HepG2 (cell line): Measurements from ENCODE around the gene SNX15. TPM values are rescaled to one million over a fixed set of nuclear protein-coding genes. Genes with fewer than 3 reads are reported as not detected.

ENCODE experiments used
- DMAP1 ChIP-seq: IDR thresholded peaks from 2 replicates; pipeline ENCODE4 v1.6.1; 2016
- FOXM1 ChIP-seq: sonication (generic); formaldehyde crosslinking; IDR thresholded peaks from 2 replicates; pipeline ENCODE4 v1.5.0; 2020; ENCODE audit warnings: missing genetic modification reagents
- MAF1 ChIP-seq: sonication (generic); formaldehyde crosslinking; IDR thresholded peaks from 2 replicates; pipeline ENCODE4 v1.5.0; 2020; ENCODE audit warnings: missing genetic modification reagents, borderline replicate concordance
- MAFG ChIP-seq: sonication (generic); formaldehyde crosslinking; IDR thresholded peaks from 2 replicates; pipeline ENCODE4 v1.5.1; 2020; ENCODE audit warnings: mild to moderate bottlenecking, missing genetic modification reagents
- PAX8 ChIP-seq: sonication (generic); formaldehyde crosslinking; IDR thresholded peaks from 2 replicates; pipeline ENCODE4 v1.8.0; 2022; ENCODE audit warnings: mild to moderate bottlenecking, missing genetic modification reagents, borderline replicate concordance
- REPIN1 ChIP-seq: sonication (generic); formaldehyde crosslinking; IDR thresholded peaks from 2 replicates; pipeline ENCODE4 v1.8.0; 2022; ENCODE audit warnings: missing genetic modification reagents, low read depth, mild to moderate bottlenecking, borderline replicate concordance
- TBP ChIP-seq: sonication (generic); formaldehyde crosslinking; IDR thresholded peaks from 2 replicates; pipeline ENCODE4 v1.5.0; 2020; ENCODE audit warnings: missing genetic modification reagents
- TOPORS ChIP-seq: sonication (generic); formaldehyde crosslinking; IDR thresholded peaks from 2 replicates; pipeline ENCODE4 v1.8.0; 2023; ENCODE audit warnings: mild to moderate bottlenecking, missing genetic modification reagents
- YY1 ChIP-seq: IDR thresholded peaks from 2 replicates; pipeline ENCODE4 v1.6.1; 2011; ENCODE audit warnings: low read length, low read depth, moderate library complexity, mild to moderate bottlenecking; ENCODE audit not compliant: insufficient read depth, insufficient replicate concordance
- ZFP62 ChIP-seq: sonication (generic); formaldehyde crosslinking; IDR thresholded peaks from 2 replicates; pipeline ENCODE4 v1.4.0; 2020; ENCODE audit warnings: missing genetic modification reagents
- ZNF3 ChIP-seq: IDR thresholded peaks from 2 replicates; pipeline ENCODE4 v1.7.0; 2017; ENCODE audit warnings: inconsistent platforms
- ZNF567 ChIP-seq: sonication (generic); formaldehyde crosslinking; IDR thresholded peaks from 2 replicates; pipeline ENCODE4 v1.8.1; 2023; ENCODE audit warnings: mild to moderate bottlenecking, missing genetic modification reagents, borderline replicate concordance
- ZNF775 ChIP-seq: sonication (generic); formaldehyde crosslinking; IDR thresholded peaks from 2 replicates; pipeline ENCODE4 v1.4.0; 2020; ENCODE audit warnings: missing genetic modification reagents, mild to moderate bottlenecking, moderate library complexity, borderline replicate concordance
- ZNF777 ChIP-seq: sonication (generic); formaldehyde crosslinking; IDR thresholded peaks from 2 replicates; pipeline ENCODE4 v1.4.0; 2020; ENCODE audit warnings: missing genetic modification reagents
- ZZZ3 ChIP-seq: sonication (generic); formaldehyde crosslinking; IDR thresholded peaks from 2 replicates; pipeline ENCODE4 v1.4.0; 2020; ENCODE audit warnings: missing genetic modification reagents, mild to moderate bottlenecking, borderline replicate concordance
- polyA plus RNA-seq, 8 experiments: library from polyadenylated mRNA; depleted of rRNA in 3 of 8; stranded (reverse) in 7 of 8; unstranded in 1 of 8; fragments of >200 nt; fragmentation: Illumina TruSeq in 4 of 8; extraction: Trizol in 4 of 8; gene quantifications; 2 replicates each; pipeline versions ENCODE4 v1.2.1 to v1.2.3, GENCODE V29; 2011 to 2016; ENCODE audit warnings: low read depth in 4 of 8, missing spikeins in 1 of 8, mixed read lengths in 1 of 8; ENCODE audit not compliant: insufficient read depth in 1 of 8
- total RNA-seq, 5 experiments: library from RNA; depleted of rRNA; stranded (reverse); fragments of >200 nt; fragmentation: Illumina TruSeq; extraction: Trizol; gene quantifications; 2 replicates each; pipeline ENCODE4 v1.2.3, GENCODE V29; 2016; ENCODE audit warnings: low read depth in 1 of 5
- TF ChIP-seq, protein P1 (sequence below): sonication (generic); formaldehyde crosslinking; IDR thresholded peaks from 2 replicates; pipeline ENCODE4 v1.4.0; 2020; ENCODE audit warnings: missing genetic modification reagents
- TF ChIP-seq, protein P2 (sequence below): sonication (generic); formaldehyde crosslinking; IDR thresholded peaks from 2 replicates; pipeline ENCODE4 v1.8.1; 2023; ENCODE audit warnings: mild to moderate bottlenecking, moderate library complexity, missing genetic modification reagents
- TF ChIP-seq, protein P3 (sequence below): IDR thresholded peaks from 2 replicates; pipeline ENCODE4 v1.6.1; 2012; ENCODE audit warnings: low read length, improper control_type of control experiment
- TF ChIP-seq, protein P4 (sequence below): sonication (generic); formaldehyde crosslinking; IDR thresholded peaks from 2 replicates; pipeline ENCODE4 v1.4.0; 2020; ENCODE audit warnings: missing genetic modification reagents, borderline replicate concordance

The SNX15 gene
- total and polyA plus RNA-seq, 2 of the 13 experiments (the other 11 are each of a cell fraction or from before 2014, with no cell fraction given): 19.1 to 22.6 TPM

DNA sequence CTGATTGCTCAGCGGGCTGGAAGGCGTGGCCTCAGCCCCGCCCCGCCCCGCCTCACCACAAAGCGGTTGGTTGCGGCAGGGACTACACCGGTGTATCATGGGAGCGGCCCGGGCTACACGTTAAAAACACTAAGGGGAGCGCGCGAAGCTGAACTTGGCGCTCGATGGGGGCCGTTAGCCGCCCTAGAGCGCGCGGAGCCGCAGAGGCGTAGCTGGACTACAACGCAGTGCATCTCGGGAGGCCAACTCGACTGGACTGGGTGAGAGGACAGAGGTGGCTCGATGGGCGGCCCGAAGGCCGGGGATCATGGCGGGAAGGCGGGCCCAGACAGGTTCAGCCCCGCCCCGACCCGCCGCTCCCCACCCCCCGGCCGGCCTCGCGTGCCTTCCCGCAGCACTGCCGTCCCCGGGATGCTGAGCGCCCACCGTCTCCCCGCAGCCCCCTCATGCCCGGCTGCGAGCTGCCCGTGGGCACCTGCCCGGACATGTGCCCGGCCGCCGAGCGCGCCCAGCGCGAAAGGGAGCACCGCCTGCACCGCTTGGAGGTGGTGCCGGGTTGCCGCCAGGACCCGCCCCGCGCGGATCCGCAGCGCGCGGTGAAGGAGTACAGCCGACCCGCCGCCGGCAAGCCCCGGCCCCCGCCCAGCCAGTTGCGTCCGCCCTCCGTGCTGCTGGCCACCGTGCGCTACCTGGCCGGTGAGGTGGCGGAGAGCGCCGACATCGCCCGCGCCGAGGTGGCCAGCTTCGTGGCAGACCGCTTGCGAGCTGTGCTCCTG lies 13.8 kb downstream of the SNX15 start, which contains the start of gene SAC3D1 (continued):
- TF ChIP-seq, protein P1, sequence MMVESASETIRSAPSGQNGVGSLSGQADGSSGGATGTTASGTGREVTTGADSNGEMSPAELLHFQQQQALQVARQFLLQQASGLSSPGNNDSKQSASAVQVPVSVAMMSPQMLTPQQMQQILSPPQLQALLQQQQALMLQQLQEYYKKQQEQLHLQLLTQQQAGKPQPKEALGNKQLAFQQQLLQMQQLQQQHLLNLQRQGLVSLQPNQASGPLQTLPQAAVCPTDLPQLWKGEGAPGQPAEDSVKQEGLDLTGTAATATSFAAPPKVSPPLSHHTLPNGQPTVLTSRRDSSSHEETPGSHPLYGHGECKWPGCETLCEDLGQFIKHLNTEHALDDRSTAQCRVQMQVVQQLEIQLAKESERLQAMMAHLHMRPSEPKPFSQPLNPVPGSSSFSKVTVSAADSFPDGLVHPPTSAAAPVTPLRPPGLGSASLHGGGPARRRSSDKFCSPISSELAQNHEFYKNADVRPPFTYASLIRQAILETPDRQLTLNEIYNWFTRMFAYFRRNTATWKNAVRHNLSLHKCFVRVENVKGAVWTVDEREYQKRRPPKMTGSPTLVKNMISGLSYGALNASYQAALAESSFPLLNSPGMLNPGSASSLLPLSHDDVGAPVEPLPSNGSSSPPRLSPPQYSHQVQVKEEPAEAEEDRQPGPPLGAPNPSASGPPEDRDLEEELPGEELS (CRISPR knock-in tag): peak; percentile 46
- no peak for TF ChIP-seq ZNF3 (CRISPR knock-in tag)
- no peak for TF ChIP-seq TBP (CRISPR knock-in tag)
- TF ChIP-seq, protein P2, sequence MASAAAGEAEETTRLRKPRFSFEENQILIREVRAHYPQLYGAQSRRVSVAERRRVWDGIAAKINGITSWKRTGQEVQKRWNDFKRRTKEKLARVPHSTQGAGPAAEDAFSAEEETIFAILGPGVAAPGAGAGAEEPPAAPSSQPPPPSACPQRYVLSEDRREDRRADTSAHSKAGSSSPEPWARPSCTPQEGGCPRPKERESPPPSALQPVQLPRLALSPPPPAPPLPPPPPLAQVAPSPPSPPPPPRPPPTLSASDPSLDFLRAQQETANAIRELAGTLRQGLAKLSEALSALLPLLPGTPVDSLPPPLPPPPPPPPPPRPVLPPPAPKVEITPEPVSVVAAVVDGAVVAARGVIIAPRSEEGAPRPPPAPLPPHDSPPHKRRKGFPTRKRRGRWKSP (CRISPR knock-in tag): peak; percentile 82
- no peak for TF ChIP-seq ZNF567 (CRISPR knock-in tag)
- TF ChIP-seq REPIN1 (CRISPR knock-in tag): peak; percentile 56; the same call in 1 of the 2 replicates
- peak; percentile 67 for TF ChIP-seq YY1
- TF ChIP-seq MAF1 (CRISPR knock-in tag): peak; percentile 40; the same call in 1 of the 2 replicates
- TF ChIP-seq ZNF777: peak; percentile 65
- peak; percentile 91 for TF ChIP-seq DMAP1 (CRISPR knock-in tag)
- peak; percentile 94 for TF ChIP-seq TOPORS
- no peak for TF ChIP-seq MAFG
- TF ChIP-seq ZNF775 (CRISPR knock-in tag): no peak
- TF ChIP-seq ZZZ3 (CRISPR knock-in tag): no peak
- TF ChIP-seq, protein P3, sequence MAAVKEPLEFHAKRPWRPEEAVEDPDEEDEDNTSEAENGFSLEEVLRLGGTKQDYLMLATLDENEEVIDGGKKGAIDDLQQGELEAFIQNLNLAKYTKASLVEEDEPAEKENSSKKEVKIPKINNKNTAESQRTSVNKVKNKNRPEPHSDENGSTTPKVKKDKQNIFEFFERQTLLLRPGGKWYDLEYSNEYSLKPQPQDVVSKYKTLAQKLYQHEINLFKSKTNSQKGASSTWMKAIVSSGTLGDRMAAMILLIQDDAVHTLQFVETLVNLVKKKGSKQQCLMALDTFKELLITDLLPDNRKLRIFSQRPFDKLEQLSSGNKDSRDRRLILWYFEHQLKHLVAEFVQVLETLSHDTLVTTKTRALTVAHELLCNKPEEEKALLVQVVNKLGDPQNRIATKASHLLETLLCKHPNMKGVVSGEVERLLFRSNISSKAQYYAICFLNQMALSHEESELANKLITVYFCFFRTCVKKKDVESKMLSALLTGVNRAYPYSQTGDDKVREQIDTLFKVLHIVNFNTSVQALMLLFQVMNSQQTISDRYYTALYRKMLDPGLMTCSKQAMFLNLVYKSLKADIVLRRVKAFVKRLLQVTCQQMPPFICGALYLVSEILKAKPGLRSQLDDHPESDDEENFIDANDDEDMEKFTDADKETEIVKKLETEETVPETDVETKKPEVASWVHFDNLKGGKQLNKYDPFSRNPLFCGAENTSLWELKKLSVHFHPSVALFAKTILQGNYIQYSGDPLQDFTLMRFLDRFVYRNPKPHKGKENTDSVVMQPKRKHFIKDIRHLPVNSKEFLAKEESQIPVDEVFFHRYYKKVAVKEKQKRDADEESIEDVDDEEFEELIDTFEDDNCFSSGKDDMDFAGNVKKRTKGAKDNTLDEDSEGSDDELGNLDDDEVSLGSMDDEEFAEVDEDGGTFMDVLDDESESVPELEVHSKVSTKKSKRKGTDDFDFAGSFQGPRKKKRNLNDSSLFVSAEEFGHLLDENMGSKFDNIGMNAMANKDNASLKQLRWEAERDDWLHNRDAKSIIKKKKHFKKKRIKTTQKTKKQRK: no peak
- TF ChIP-seq, protein P4, sequence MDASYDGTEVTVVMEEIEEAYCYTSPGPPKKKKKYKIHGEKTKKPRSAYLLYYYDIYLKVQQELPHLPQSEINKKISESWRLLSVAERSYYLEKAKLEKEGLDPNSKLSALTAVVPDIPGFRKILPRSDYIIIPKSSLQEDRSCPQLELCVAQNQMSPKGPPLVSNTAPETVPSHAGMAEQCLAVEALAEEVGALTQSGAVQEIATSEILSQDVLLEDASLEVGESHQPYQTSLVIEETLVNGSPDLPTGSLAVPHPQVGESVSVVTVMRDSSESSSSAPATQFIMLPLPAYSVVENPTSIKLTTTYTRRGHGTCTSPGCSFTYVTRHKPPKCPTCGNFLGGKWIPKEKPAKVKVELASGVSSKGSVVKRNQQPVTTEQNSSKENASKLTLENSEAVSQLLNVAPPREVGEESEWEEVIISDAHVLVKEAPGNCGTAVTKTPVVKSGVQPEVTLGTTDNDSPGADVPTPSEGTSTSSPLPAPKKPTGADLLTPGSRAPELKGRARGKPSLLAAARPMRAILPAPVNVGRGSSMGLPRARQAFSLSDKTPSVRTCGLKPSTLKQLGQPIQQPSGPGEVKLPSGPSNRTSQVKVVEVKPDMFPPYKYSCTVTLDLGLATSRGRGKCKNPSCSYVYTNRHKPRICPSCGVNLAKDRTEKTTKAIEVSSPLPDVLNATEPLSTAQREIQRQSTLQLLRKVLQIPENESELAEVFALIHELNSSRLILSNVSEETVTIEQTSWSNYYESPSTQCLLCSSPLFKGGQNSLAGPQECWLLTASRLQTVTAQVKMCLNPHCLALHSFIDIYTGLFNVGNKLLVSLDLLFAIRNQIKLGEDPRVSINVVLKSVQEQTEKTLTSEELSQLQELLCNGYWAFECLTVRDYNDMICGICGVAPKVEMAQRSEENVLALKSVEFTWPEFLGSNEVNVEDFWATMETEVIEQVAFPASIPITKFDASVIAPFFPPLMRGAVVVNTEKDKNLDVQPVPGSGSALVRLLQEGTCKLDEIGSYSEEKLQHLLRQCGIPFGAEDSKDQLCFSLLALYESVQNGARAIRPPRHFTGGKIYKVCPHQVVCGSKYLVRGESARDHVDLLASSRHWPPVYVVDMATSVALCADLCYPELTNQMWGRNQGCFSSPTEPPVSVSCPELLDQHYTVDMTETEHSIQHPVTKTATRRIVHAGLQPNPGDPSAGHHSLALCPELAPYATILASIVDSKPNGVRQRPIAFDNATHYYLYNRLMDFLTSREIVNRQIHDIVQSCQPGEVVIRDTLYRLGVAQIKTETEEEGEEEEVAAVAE (CRISPR knock-in tag): peak; percentile 38; the same call in 1 of the 2 replicates
- no peak for TF ChIP-seq ZFP62
- no peak; the same call in 1 of the 2 replicates for TF ChIP-seq PAX8 (CRISPR knock-in tag)
- TF ChIP-seq FOXM1 (CRISPR knock-in tag): no peak
